H9 (cell line): ENCODE data around the gene RETN. TPM values are rescaled to one million over a fixed set of nuclear protein-coding genes. Genes with fewer than 3 reads are reported as not detected.

Experiments used
- DNase-seq: peaks from one replicate; pipeline ENCODE4 v3.0.0-alpha.2; 2017
- H2AFZ ChIP-seq: one replicate; pipeline ENCODE4 v1.6.1; 2013; ENCODE audit warnings: mild to moderate bottlenecking, low read length, control low read depth, moderate library complexity
- H2AK5ac ChIP-seq: 2 replicates; pipeline ENCODE4 v1.6.1; 2013; ENCODE audit warnings: low read length, control low read depth, mixed read lengths; ENCODE audit not compliant: insufficient read length
- H2BK120ac ChIP-seq: one replicate; pipeline ENCODE4 v1.6.1; 2013; ENCODE audit warnings: low read depth, mild to moderate bottlenecking, low read length, control low read depth, inconsistent platforms; ENCODE audit not compliant: poor library complexity, severe bottlenecking
- H2BK12ac ChIP-seq: 2 replicates; pipeline ENCODE4 v1.6.1; 2013; ENCODE audit warnings: low read length, control low read depth, mixed read lengths, low read depth; ENCODE audit not compliant: insufficient read length
- H2BK15ac ChIP-seq: 2 replicates; pipeline ENCODE4 v1.6.1; 2013; ENCODE audit warnings: low read depth, low read length, control low read depth
- H2BK20ac ChIP-seq: one replicate; pipeline ENCODE4 v1.6.1; 2013; ENCODE audit warnings: low read depth, mild to moderate bottlenecking, low read length, control low read depth, inconsistent platforms; ENCODE audit not compliant: poor library complexity, severe bottlenecking
- H2BK5ac ChIP-seq: 2 replicates; pipeline ENCODE4 v1.6.1; 2013; ENCODE audit warnings: low read length, control low read depth, mixed read lengths; ENCODE audit not compliant: insufficient read length
- H3K14ac ChIP-seq: 2 replicates; pipeline ENCODE4 v1.6.1; 2013; ENCODE audit warnings: low read length, control low read depth; ENCODE audit not compliant: insufficient read depth
- H3K18ac ChIP-seq: 2 replicates; pipeline ENCODE4 v1.6.1; 2013; ENCODE audit warnings: low read depth, mild to moderate bottlenecking, mixed read lengths, low read length, control low read depth; ENCODE audit not compliant: insufficient read length
- H3K23ac ChIP-seq: 2 replicates; pipeline ENCODE4 v1.6.1; 2013; ENCODE audit warnings: low read length, control low read depth, mixed read lengths, low read depth; ENCODE audit not compliant: insufficient read length
- H3K23me2 ChIP-seq: 2 replicates; pipeline ENCODE4 v1.6.1; 2013; ENCODE audit warnings: low read depth, mild to moderate bottlenecking, mixed read lengths, low read length, control low read depth; ENCODE audit not compliant: insufficient read length, poor library complexity, severe bottlenecking
- H3K27ac ChIP-seq: 2 replicates; pipeline ENCODE4 v1.5.1; 2013; ENCODE audit warnings: low read length, control low read depth, mixed read lengths, low read depth; ENCODE audit not compliant: insufficient read length
- H3K27me3 ChIP-seq: 2 replicates; pipeline ENCODE4 v1.6.1; 2013; ENCODE audit warnings: low read length, control low read depth, inconsistent platforms; ENCODE audit not compliant: insufficient read depth
- H3K4ac ChIP-seq: 2 replicates; pipeline ENCODE4 v1.6.1; 2013; ENCODE audit warnings: low read depth, mild to moderate bottlenecking, control low read depth, inconsistent platforms, low read length, moderate library complexity
- H3K4me1 ChIP-seq: 2 replicates; pipeline ENCODE4 v1.6.1; 2013; ENCODE audit warnings: low read length, control low read depth, inconsistent platforms; ENCODE audit not compliant: insufficient read depth
- H3K4me2 ChIP-seq: 2 replicates; pipeline ENCODE4 v1.6.1; 2013; ENCODE audit warnings: low read length, control low read depth, mixed read lengths; ENCODE audit not compliant: insufficient read length, insufficient read depth
- H3K56ac ChIP-seq: 2 replicates; pipeline ENCODE4 v1.6.1; 2013; ENCODE audit warnings: low read depth, mild to moderate bottlenecking, mixed read lengths, low read length, control low read depth; ENCODE audit not compliant: insufficient read length
- H3K79me1 ChIP-seq: 2 replicates; pipeline ENCODE4 v1.6.1; 2013; ENCODE audit warnings: low read depth, mild to moderate bottlenecking, moderate library complexity, low read length, control low read depth, inconsistent platforms; ENCODE audit not compliant: insufficient read depth, poor library complexity, severe bottlenecking
- H3K79me2 ChIP-seq: 2 replicates; pipeline ENCODE4 v1.6.1; 2013; ENCODE audit warnings: low read length, control low read depth, inconsistent platforms; ENCODE audit not compliant: insufficient read depth
- H3K9ac ChIP-seq: 2 replicates; pipeline ENCODE4 v1.6.1; 2013; ENCODE audit warnings: low read length, control low read depth, mixed read lengths; ENCODE audit not compliant: insufficient read length; ENCODE audit errors: extremely low read depth
- H3K9me3 ChIP-seq: one replicate; pipeline ENCODE4 v1.6.1; 2013; ENCODE audit warnings: low read depth, low read length, inconsistent platforms; ENCODE audit not compliant: control insufficient read depth
- H3T11ph ChIP-seq: one replicate; pipeline ENCODE4 v1.6.1; 2013; ENCODE audit warnings: mild to moderate bottlenecking, low read length, control low read depth, inconsistent platforms
- H4K20me1 ChIP-seq: one replicate; pipeline ENCODE4 v1.6.1; 2013; ENCODE audit not compliant: control insufficient read depth, insufficient read length, insufficient read depth
- H4K5ac ChIP-seq: 2 replicates; pipeline ENCODE4 v1.6.1; 2013; ENCODE audit warnings: low read depth, mild to moderate bottlenecking, mixed read lengths, low read length, control low read depth; ENCODE audit not compliant: insufficient read length
- H4K8ac ChIP-seq: replicated peaks from 2 replicates; pipeline ENCODE4 v1.6.1; 2013; ENCODE audit warnings: low read length, control low read depth, mixed read lengths, low read depth; ENCODE audit not compliant: insufficient read length
- H4K91ac ChIP-seq: 2 replicates; pipeline ENCODE4 v1.6.1; 2013; ENCODE audit warnings: low read depth, mild to moderate bottlenecking, moderate library complexity, mixed read lengths, low read length, control low read depth; ENCODE audit not compliant: insufficient read length
- H3K27ac Mint-ChIP-seq, 3 experiments: 2 replicates in 2 of 3; 3 replicates in 1 of 3; pipeline ENCODE4 v1.8.0; 2020 to 2021; ENCODE audit warnings: mixed read lengths in 3 of 3, mild to moderate bottlenecking in 1 of 3, moderate library complexity in 1 of 3
- H3K27me3 Mint-ChIP-seq: 2 replicates; pipeline ENCODE4 v1.8.0; 2021; ENCODE audit warnings: low read depth, mild to moderate bottlenecking, moderate library complexity, mixed read lengths
- H3K36me3 Mint-ChIP-seq, 3 experiments: 2 replicates in 2 of 3; 3 replicates in 1 of 3; pipeline ENCODE4 v1.8.0; 2020 to 2021; ENCODE audit warnings: low read depth in 3 of 3, mixed read lengths in 3 of 3; ENCODE audit not compliant: insufficient read depth in 1 of 3
- H3K4me1 Mint-ChIP-seq, 2 experiments: 2 replicates each; pipeline ENCODE4 v1.8.0; 2020; ENCODE audit warnings: mixed read lengths in 2 of 2
- H3K4me3 Mint-ChIP-seq, 2 experiments: 2 replicates in 1 of 2; 3 replicates in 1 of 2; pipeline ENCODE4 v1.8.0; 2020 to 2021; ENCODE audit warnings: mild to moderate bottlenecking in 2 of 2, mixed read lengths in 2 of 2, moderate library complexity in 1 of 2
- H3K9me3 Mint-ChIP-seq, 2 experiments: 2 replicates in 1 of 2; 3 replicates in 1 of 2; pipeline ENCODE4 v1.8.0; 2020; ENCODE audit warnings: mild to moderate bottlenecking in 2 of 2, mixed read lengths in 2 of 2, moderate library complexity in 1 of 2
- WGBS: extraction: QIAGEN DNeasy Blood & Tissue Kit; methylation state at CpG from one replicate; pipeline ENCODE4 v1.1.7; 2013; ENCODE audit warnings: missing lambda C conversion rate, low lambda C conversion rate, mixed read lengths; ENCODE audit not compliant: insufficient read length; ENCODE audit errors: extremely low coverage; 5-methylcytosine and 5-hydroxymethylcytosine counted together
- total RNA-seq: library from RNA; stranded (reverse); gene quantifications from 2 replicates; pipeline ENCODE4 v1.2.1, GENCODE V29; 2021
- TF ChIP-seq, protein P1 (sequence below): fragments of 200-600 bp; sonication (generic); conservative IDR thresholded peaks from 3 replicates; pipeline ENCODE4 v1.8.0; 2021; ENCODE audit warnings: antibody characterized with exemption, mild to moderate bottlenecking

RETN gene
- total RNA-seq, 1 experiment from 2014 or later: not detected

DNA sequence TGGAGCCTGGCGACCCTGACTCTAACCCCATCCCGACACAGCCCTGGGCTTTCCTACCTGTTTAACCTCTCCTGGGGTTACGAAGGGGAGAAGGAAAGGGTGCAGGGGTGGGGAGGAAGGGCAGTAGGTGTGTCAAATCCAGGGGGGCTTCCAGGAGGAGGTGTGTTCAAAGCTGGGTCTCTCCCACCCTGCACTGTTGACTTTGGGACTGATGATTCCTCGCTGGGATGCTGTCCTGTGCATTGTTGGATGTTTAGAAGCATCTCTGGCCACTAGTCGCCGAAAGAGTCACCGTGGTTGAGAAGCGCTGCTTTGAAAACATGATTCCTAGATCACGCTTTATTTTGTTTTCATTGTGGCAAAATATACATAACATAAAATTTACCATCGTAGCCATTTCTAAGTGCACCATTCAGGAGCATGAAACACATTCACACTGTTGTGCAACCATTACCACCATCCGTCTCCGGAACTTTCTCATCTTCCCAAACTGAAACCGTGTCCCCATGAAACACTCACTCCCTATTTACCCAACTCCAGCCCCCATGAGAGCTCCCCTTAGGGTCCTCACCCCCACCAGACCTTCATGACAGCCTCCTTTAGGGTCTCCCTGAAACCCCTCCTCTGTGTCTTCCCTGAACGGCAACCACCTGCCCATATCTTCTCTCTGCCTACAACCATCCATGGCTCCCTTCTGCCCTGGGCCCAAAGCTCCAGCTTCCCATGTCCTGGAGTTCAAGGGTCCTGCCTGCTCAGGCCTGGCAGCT lies 37.5 kb downstream of the RETN start:
- Histone ChIP-seq H3T11ph (no peak overlapping the region), H3K4me2 (no peak overlapping the region), H3K9ac (no peak overlapping the region), H3K27ac (no peak overlapping the region), H3K4ac (no peak overlapping the region), H3K14ac (no peak overlapping the region), H3K27me3 (no peaks in the 10 kb centered on the region), H3K4me1 (no peaks in the 10 kb centered on the region), H3K23ac (no peak overlapping the region), H3K79me1 (no peaks in the 10 kb centered on the region), H4K91ac (no peak overlapping the region), H2BK20ac (no peak overlapping the region), H4K5ac (no peak overlapping the region), H2BK120ac (no peak overlapping the region), H2BK5ac (no peak overlapping the region), H2AFZ (no peak overlapping the region), H2AK5ac (no peak overlapping the region), H4K20me1 (no peaks in the 10 kb centered on the region), H3K79me2 (no peaks in the 10 kb centered on the region), H2BK12ac (no peak overlapping the region), H3K23me2 (no peaks in the 10 kb centered on the region), H2BK15ac (no peak overlapping the region), H3K56ac (no peak overlapping the region), H3K18ac (no peak overlapping the region), H4K8ac (no peak overlapping the region), H3K9me3 (no peaks in the 10 kb centered on the region)
- DNase-seq: no peak
- Mint-ChIP-seq H3K36me3 (no peaks in the 10 kb centered on the region), H3K27me3 (peaks cover 37% of the 10 kb centered on the region), H3K4me3 (no peak overlapping the region), H3K4me1 (peaks cover 2 to 8% of the 10 kb centered on the region in 2 experiments), H3K9me3 (no peaks in the 10 kb centered on the region), H3K27ac (peak overlapping the region in 1 of 3 experiments; percentile 6; a peak in 2 of 7 replicates)
- TF ChIP-seq, protein P1, sequence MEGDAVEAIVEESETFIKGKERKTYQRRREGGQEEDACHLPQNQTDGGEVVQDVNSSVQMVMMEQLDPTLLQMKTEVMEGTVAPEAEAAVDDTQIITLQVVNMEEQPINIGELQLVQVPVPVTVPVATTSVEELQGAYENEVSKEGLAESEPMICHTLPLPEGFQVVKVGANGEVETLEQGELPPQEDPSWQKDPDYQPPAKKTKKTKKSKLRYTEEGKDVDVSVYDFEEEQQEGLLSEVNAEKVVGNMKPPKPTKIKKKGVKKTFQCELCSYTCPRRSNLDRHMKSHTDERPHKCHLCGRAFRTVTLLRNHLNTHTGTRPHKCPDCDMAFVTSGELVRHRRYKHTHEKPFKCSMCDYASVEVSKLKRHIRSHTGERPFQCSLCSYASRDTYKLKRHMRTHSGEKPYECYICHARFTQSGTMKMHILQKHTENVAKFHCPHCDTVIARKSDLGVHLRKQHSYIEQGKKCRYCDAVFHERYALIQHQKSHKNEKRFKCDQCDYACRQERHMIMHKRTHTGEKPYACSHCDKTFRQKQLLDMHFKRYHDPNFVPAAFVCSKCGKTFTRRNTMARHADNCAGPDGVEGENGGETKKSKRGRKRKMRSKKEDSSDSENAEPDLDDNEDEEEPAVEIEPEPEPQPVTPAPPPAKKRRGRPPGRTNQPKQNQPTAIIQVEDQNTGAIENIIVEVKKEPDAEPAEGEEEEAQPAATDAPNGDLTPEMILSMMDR: no peak
- no CpG with 5 or more reads among the region's 14 CpGs for WGBS
